Measurements from ENCODE around the gene PTPRN2. TPM values are rescaled to one million over a fixed set of nuclear protein-coding genes. Genes with fewer than 3 reads are reported as not detected.

PTPRN2 gene
- total and polyA plus RNA-seq, 2 donors (not counting 3 experiments of a cell fraction or from before 2014, with no cell fraction given), result 0.62 to 0.88 TPM

DNA sequence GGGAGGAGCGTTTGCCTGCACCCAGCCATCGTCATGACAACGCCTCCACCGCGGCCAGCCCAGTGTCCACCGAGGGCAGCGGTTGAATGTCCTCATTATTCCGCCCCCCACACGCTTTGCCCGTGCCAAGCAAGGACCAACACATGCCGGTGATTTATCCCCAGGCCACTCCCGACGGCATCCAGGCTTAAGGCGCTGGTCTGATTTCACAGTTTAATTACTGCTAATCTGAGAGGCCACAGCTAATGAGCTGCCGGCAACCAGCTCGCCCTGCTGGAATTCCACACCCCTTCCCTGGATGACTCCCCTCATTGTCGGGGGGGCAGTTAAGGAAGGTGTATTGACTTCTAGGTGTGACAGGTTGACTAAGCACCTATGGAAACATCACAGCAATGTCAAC lies 818.5 kb downstream of the PTPRN2 start:
- ChIA-PET CTCF (no interaction called here), POLR2A (no interaction called here)
- dilution Hi-C loops (cut with MboI; ENCODE audit: extremely low pct_ligation_motif_present, low sequenced_read_pairs) (no loop called here), intact Hi-C loops (cut with micrococcal nuclease) (no loop called here)
- no peak for FAIRE-seq
- TF ChIP-seq, protein P1, sequence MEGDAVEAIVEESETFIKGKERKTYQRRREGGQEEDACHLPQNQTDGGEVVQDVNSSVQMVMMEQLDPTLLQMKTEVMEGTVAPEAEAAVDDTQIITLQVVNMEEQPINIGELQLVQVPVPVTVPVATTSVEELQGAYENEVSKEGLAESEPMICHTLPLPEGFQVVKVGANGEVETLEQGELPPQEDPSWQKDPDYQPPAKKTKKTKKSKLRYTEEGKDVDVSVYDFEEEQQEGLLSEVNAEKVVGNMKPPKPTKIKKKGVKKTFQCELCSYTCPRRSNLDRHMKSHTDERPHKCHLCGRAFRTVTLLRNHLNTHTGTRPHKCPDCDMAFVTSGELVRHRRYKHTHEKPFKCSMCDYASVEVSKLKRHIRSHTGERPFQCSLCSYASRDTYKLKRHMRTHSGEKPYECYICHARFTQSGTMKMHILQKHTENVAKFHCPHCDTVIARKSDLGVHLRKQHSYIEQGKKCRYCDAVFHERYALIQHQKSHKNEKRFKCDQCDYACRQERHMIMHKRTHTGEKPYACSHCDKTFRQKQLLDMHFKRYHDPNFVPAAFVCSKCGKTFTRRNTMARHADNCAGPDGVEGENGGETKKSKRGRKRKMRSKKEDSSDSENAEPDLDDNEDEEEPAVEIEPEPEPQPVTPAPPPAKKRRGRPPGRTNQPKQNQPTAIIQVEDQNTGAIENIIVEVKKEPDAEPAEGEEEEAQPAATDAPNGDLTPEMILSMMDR (IDR thresholded peaks at IDR 0.05; ENCODE audit: extremely low read depth in 1 of 2, insufficient read depth in 1 of 2, low read depth in 1 of 2, low read length in 2 of 2), result no peak
- no peak for DNase-seq (ENCODE audit: low read depth, low spot score)
- Histone ChIP-seq H3K4me3 (replicated peaks in 1 of 3; ENCODE audit: insufficient read depth in 1 of 3, low read depth in 1 of 3, low read length in 3 of 3) (no peak overlapping the region), H3K79me2 (ENCODE audit: control insufficient read depth, insufficient read depth, low read length) (no peaks in the 10 kb centered on the region), H3K9me3 (replicated peaks; ENCODE audit: control insufficient read depth, insufficient read depth, low read length) (peaks cover 20% of the 10 kb centered on the region), H3K4me1 (ENCODE audit: control insufficient read depth, extremely low read depth, insufficient read depth, low read length) (no peaks in the 10 kb centered on the region), H3K4me2 (ENCODE audit: insufficient read depth, low read length) (no peak overlapping the region), H2AFZ (ENCODE audit: low read depth, low read length) (no peak overlapping the region), H4K20me1 (replicated peaks; ENCODE audit: control insufficient read depth, extremely low read depth, insufficient read depth, low read length) (no peaks in the 10 kb centered on the region), H3K9me1 (replicated peaks; ENCODE audit: control insufficient read depth, extremely low read depth, insufficient read depth, low read length) (no peaks in the 10 kb centered on the region), H3K27ac (ENCODE audit: insufficient read depth, low read depth, low read length) (no peak overlapping the region), H3K36me3 (ENCODE audit: control insufficient read depth in 2 of 2, extremely low read depth in 1 of 2, insufficient read depth in 2 of 2, low read length in 2 of 2) (no peaks in the 10 kb centered on the region), H3K9ac (replicated peaks; ENCODE audit: extremely low read depth, insufficient read depth, low read length) (no peak overlapping the region), H3K27me3 (ENCODE audit: control insufficient read depth in 2 of 2, insufficient read depth in 2 of 2, low read length in 2 of 2) (no peaks in the 10 kb centered on the region)
- no TSS peak for BruUV-seq (replicated peaks)

DNA sequence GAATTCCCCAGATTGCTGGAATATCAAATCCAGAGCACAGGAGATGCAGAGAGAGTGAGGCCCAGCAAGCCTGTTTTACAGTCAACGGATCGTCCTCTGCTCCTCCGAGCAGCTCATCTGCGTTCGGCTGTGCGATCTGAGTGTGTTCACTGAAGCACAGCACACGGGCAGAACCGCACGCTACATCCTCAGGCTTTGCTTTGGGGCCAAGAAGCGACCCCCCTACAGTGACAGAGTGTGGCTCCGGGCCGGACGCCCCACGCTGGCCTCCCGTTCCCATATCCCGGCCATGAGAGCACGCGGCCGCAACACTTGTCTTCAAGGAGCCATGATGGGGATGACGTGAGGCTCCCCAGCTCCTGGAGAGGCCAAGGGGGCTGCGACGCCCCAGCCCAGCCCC lies 819.4 kb downstream of the PTPRN2 start:
- H3K79me2 ChIP-seq (ENCODE audit: control insufficient read depth, insufficient read depth, low read length), result no peaks in the 10 kb centered on the region
- no peaks in the 10 kb centered on the region for H3K9me1 ChIP-seq (replicated peaks; ENCODE audit: control insufficient read depth, extremely low read depth, insufficient read depth, low read length)
- TF ChIP-seq, protein P2, sequence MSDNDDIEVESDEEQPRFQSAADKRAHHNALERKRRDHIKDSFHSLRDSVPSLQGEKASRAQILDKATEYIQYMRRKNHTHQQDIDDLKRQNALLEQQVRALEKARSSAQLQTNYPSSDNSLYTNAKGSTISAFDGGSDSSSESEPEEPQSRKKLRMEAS (IDR thresholded peaks at IDR 0.05; ENCODE audit: insufficient read depth, insufficient read length), result no peak
- no peak for TF ChIP-seq JUN (IDR thresholded peaks at IDR 0.05; ENCODE audit: borderline replicate concordance, insufficient read depth, insufficient read length, low read depth)
- no peak for TF ChIP-seq FOS (IDR thresholded peaks at IDR 0.05; ENCODE audit: borderline replicate concordance, insufficient read depth, low read length)
- TF ChIP-seq POLR2A (IDR thresholded peaks at IDR 0.05; ENCODE audit: low read depth, low read length), result no peak
- no peak for TF ChIP-seq POLR2AphosphoS5 (IDR thresholded peaks at IDR 0.05; ENCODE audit: insufficient read depth, low read depth, low read length)
- no peak for TF ChIP-seq MYC (IDR thresholded peaks at IDR 0.05; ENCODE audit: low read depth, low read length)
- TF ChIP-seq, protein P1 (IDR thresholded peaks at IDR 0.05; ENCODE audit: extremely low read depth in 1 of 2, insufficient read depth in 1 of 2, low read depth in 1 of 2, low read length in 2 of 2), result no peak
- no peak for TF ChIP-seq EZH2 (IDR thresholded peaks at IDR 0.05; ENCODE audit: borderline replicate concordance, low read depth, low read length, severe bottlenecking)
- TF ChIP-seq GATA2 (IDR thresholded peaks at IDR 0.05; ENCODE audit: insufficient read depth, insufficient read length, low read depth, low read length), result no peak
- no peaks in the 10 kb centered on the region for H3K27me3 ChIP-seq (ENCODE audit: control insufficient read depth in 2 of 2, insufficient read depth in 2 of 2, low read length in 2 of 2)
- CTCF ChIA-PET, result no interaction called here
- intact Hi-C loops (cut with micrococcal nuclease), result no loop called here
- no peaks in the 10 kb centered on the region for H3K4me1 ChIP-seq (ENCODE audit: control insufficient read depth, extremely low read depth, insufficient read depth, low read length)
- no peak for FAIRE-seq
- dilution Hi-C loops (cut with MboI; ENCODE audit: extremely low pct_ligation_motif_present, low sequenced_read_pairs), result no loop called here
- no peak for DNase-seq (ENCODE audit: low read depth, low spot score)
- no peak overlapping the region for H3K4me2 ChIP-seq (ENCODE audit: insufficient read depth, low read length)
- no peak overlapping the region for H3K27ac ChIP-seq (ENCODE audit: insufficient read depth, low read depth, low read length)
- H3K9me3 ChIP-seq (replicated peaks; ENCODE audit: control insufficient read depth, insufficient read depth, low read length), result peaks cover 20% of the 10 kb centered on the region
- H3K9ac ChIP-seq (replicated peaks; ENCODE audit: extremely low read depth, insufficient read depth, low read length), result no peak overlapping the region
- BruUV-seq (replicated peaks), result no TSS peak
- POLR2A ChIA-PET, result no interaction called here
- no peak overlapping the region for H2AFZ ChIP-seq (ENCODE audit: low read depth, low read length)
- no peaks in the 10 kb centered on the region for H3K36me3 ChIP-seq (ENCODE audit: control insufficient read depth in 2 of 2, extremely low read depth in 1 of 2, insufficient read depth in 2 of 2, low read length in 2 of 2)
- H4K20me1 ChIP-seq (replicated peaks; ENCODE audit: control insufficient read depth, extremely low read depth, insufficient read depth, low read length), result no peaks in the 10 kb centered on the region
- no peak overlapping the region for H3K4me3 ChIP-seq (replicated peaks in 1 of 3; ENCODE audit: insufficient read depth in 1 of 3, low read depth in 1 of 3, low read length in 3 of 3)

Measured in endothelial cell of umbilical vein (primary cell).